GM12875 (cell line): ENCODE measurements around the gene EMP1.

ENCODE experiments used
- H3K4me3 ChIP-seq: one replicate; pipeline ENCODE4 v1.5.1; 2011; ENCODE audit warnings: low read depth, low read length, control low read depth
- TF ChIP-seq, protein P1 (sequence below): IDR thresholded peaks from 2 replicates; pipeline ENCODE4 v1.5.1; 2011; ENCODE audit warnings: low read depth, mild to moderate bottlenecking, control low read depth, inconsistent platforms, low read length, moderate library complexity, borderline replicate concordance; ENCODE audit not compliant: insufficient read depth

EMP1 gene

DNA sequence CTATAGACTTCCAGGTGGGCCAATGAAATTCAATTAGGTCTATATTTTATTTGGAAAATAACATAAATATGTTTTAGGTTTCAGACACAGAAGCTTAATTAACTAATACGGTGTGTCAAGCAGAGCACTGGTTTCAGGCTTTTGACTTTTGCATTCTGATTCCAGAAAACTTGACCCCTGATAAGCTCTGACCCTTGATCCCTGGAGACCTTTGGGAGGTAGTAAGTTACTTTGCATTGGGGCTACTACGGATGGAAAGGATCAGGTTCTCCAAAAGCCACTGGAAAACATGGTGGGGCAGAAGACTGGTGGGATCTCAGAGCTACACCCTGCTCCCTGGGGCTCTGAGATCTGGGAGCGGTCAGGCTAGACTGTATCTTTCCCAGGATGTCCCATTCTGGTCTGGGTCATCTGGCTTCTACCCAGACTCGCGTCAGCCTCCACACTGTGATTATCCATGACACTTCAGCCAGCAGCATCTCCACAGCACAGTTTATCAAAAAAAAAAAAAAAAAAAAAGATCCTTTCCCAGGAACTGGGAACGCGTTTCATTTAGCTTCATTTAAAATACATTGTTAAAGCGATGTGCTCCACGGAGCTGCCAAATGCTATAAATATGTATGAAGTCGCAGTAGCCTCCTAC, 17.8 kb upstream of the EMP1 start:
- TF ChIP-seq, protein P1, sequence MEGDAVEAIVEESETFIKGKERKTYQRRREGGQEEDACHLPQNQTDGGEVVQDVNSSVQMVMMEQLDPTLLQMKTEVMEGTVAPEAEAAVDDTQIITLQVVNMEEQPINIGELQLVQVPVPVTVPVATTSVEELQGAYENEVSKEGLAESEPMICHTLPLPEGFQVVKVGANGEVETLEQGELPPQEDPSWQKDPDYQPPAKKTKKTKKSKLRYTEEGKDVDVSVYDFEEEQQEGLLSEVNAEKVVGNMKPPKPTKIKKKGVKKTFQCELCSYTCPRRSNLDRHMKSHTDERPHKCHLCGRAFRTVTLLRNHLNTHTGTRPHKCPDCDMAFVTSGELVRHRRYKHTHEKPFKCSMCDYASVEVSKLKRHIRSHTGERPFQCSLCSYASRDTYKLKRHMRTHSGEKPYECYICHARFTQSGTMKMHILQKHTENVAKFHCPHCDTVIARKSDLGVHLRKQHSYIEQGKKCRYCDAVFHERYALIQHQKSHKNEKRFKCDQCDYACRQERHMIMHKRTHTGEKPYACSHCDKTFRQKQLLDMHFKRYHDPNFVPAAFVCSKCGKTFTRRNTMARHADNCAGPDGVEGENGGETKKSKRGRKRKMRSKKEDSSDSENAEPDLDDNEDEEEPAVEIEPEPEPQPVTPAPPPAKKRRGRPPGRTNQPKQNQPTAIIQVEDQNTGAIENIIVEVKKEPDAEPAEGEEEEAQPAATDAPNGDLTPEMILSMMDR, result no peak
- no peak overlapping the region for H3K4me3 ChIP-seq

DNA sequence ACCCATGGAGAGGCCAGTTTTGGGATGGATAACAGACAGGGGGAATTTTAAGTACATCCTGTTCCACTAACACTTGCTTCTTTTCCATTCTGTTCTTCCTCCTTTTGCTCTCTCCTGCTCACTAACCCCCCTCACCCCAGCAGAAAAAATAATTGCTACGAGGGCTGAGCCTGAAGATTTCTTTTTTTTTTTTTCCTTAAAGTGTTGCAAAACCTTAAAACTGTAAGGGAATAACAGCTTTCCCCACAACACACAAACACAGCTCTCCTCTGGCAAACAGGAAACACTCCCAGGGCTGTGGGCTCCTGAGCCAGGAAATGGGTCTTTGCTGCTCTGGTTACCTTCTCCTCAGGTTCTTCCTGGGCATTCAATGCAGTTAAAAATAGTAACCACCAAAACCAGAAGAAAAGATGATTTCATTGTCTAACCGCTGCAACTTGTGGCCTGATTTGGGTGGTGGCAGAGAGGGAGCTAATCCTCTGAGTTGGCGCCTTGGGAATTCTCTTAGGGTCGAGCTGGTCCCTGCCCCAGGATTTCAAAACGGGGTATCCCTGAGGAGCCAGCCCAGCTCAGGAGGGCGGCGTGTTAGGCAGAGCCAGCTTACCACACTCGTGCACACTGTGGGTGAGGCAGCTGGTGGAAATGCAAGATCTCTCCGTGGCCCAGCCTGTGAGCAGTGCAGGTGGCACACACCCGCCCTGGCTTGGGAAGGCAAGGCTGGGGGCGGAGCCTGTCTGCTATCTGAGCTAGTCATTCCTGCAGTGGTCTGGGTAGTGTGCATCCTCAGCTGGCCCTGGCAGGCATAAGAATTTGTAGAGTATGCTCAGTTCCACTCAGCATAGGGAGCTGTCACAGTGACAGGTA, 17.1 kb upstream of the EMP1 start:
- TF ChIP-seq, protein P1, result no peak
- H3K4me3 ChIP-seq, result no peak overlapping the region

DNA sequence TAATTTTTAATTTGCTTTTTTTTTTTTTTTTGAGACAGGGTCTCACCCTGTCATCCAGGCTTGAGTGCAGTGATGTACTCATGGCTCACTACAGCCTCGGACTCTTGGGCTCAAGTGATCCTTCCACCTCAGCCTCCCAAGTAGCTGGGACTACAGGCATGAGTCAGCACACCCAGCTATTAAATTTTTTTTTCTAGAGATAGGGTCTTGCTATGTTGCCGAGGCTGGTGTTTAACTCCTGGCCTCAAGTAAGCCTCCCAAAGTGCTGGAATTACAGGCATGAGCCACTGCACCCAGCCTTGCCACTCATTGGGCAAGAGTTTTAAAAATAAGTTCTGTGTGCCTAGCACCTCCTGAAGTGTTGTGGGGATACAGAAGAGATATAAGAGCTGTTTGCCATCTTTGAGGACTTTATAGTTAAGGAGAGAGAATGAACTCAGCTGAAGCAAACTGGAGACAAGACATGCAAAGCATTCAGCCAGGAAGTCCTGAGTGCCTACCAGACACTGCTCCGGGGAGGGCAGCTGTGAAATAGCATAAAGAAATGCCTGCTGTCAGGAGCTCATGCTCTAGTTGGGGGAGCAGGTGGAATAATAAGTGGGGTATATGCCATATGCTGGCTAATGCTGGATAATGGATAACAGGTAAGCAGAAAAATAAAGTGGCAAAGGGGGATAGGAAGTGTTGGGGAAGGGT, 15.0 kb upstream of the EMP1 start:
- TF ChIP-seq, protein P1, result no peak
- H3K4me3 ChIP-seq, result no peak overlapping the region

DNA sequence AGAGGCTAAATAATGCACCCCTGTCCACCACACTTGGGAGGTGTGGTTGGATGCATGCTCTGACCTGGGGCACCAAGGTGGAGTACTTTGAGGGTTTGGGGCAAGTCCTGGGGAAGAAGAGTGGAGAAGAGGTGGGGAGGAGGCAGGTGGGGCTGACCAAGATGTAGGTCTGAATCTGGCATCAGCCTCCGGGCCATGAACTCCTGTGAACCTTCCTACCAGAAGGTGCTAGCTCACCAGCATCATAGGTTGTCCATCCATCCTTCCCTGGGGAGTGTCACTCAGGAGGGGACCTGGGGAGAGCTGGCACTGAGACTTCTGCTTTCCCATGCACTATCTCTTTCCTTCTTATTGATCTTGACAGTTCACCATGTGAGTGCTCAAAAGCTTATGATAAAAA, 13.6 kb upstream of the EMP1 start:
- TF ChIP-seq, protein P1, result no peak
- H3K4me3 ChIP-seq, result no peak overlapping the region

DNA sequence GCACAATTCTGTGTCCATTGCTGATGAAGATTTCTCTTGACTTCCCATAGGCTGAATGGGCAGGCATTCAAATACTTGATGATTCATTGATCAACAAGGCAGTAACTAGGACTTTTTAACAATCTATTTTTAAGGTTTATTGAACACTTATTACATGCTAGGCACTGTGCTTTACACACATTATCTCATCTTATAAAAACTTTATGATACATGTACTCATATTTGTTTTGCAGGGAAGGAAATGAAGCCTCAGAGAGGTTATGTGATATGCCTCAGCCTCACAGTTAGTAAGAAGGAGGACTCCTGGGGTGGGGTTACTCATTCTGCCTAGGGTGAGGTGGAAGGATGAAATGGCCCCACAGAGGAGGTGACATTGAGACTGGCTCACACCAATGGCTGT, 12.9 kb upstream of the EMP1 start:
- no peak overlapping the region for H3K4me3 ChIP-seq
- TF ChIP-seq, protein P1, result no peak

DNA sequence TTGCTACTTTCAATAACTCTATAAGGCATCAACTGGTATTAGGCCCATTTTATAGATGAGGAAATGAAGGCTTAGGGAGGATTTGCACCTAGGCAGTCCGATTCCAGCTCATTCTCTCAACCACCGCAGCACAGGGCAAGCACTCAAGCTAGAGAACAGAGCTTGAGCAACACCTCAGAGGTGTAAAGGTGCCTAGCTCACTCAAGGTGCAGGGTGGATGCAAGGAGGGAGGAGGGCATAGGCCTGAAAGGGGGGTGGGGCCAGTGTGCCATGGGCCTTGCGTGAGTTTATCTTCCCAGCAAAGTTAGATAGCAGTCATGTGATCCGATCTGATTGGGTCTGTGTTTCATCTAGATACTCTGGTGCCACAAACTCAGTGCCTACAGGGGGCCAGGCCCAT, 10.2 kb upstream of the EMP1 start:
- no peak overlapping the region for H3K4me3 ChIP-seq
- TF ChIP-seq, protein P1, result no peak
